H1 (cell line): Measurements from ENCODE around the gene TAS2R13.
A peak's percentile ranks its signal among the peaks of the same experiment; 100 is the strongest.

Source experiments
- CTCF ChIP-seq, 3 experiments: IDR thresholded peaks; 1 replicate in 2 of 3; 2 replicates in 1 of 3; pipeline versions ENCODE4 v1.5.1 to v1.6.1; 2011; ENCODE audit warnings: low read length in 3 of 3, mild to moderate bottlenecking in 3 of 3, inconsistent platforms in 2 of 3, low read depth in 1 of 3, moderate library complexity in 1 of 3; ENCODE audit not compliant: insufficient read depth in 1 of 3; ENCODE audit errors: control extremely low read depth in 1 of 3
- EGR1 ChIP-seq: IDR thresholded peaks from 2 replicates; pipeline ENCODE4 v1.6.1; 2011; ENCODE audit warnings: low read depth, low read length, borderline replicate concordance
- EP300 ChIP-seq, 2 experiments: IDR thresholded peaks; 1 replicate in 1 of 2; 2 replicates in 1 of 2; pipeline ENCODE4 v1.6.1; 2011 to 2012; ENCODE audit warnings: low read depth in 2 of 2, low read length in 2 of 2, mild to moderate bottlenecking in 2 of 2, borderline replicate concordance in 1 of 2, inconsistent platforms in 1 of 2, moderate library complexity in 1 of 2
- RBBP5 ChIP-seq: IDR thresholded peaks from 2 replicates; pipeline ENCODE4 v1.7.1; 2012; ENCODE audit warnings: low read depth, mild to moderate bottlenecking, inconsistent platforms, low read length, moderate library complexity, borderline replicate concordance
- USF2 ChIP-seq: IDR thresholded peaks from 2 replicates; pipeline ENCODE4 v1.6.1; 2011; ENCODE audit warnings: low read length, improper control_type of control experiment
- TF ChIP-seq, protein P1 (sequence below): fragments of 300-600 bp; sonication (generic); IDR thresholded peaks from 2 replicates; pipeline ENCODE4 v1.7.1; 2012; ENCODE audit warnings: low read length, moderate library complexity, mild to moderate bottlenecking, inconsistent platforms; ENCODE audit not compliant: insufficient replicate concordance

DNA sequence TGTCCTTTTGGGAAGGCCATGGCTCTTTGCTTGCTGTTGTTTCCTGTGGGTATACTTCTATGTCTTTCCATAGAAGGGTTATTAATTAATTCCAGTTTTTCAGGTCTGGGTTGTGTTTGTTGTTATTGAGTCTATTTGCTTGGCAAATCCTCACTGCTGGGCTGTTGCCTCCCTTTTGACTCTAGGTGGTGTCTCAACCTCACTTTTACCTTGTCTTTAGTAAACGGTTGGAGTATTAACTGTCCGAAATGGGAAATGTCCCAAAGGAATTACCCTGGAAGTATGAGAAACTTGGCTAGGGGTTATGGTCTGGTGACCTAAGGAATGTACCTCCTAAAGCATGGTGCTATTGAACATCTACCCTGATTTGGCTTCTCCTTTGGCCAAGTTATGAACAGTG, 42.0 kb downstream of the TAS2R13 start:
- no peak for TF ChIP-seq EGR1
- TF ChIP-seq, protein P1, sequence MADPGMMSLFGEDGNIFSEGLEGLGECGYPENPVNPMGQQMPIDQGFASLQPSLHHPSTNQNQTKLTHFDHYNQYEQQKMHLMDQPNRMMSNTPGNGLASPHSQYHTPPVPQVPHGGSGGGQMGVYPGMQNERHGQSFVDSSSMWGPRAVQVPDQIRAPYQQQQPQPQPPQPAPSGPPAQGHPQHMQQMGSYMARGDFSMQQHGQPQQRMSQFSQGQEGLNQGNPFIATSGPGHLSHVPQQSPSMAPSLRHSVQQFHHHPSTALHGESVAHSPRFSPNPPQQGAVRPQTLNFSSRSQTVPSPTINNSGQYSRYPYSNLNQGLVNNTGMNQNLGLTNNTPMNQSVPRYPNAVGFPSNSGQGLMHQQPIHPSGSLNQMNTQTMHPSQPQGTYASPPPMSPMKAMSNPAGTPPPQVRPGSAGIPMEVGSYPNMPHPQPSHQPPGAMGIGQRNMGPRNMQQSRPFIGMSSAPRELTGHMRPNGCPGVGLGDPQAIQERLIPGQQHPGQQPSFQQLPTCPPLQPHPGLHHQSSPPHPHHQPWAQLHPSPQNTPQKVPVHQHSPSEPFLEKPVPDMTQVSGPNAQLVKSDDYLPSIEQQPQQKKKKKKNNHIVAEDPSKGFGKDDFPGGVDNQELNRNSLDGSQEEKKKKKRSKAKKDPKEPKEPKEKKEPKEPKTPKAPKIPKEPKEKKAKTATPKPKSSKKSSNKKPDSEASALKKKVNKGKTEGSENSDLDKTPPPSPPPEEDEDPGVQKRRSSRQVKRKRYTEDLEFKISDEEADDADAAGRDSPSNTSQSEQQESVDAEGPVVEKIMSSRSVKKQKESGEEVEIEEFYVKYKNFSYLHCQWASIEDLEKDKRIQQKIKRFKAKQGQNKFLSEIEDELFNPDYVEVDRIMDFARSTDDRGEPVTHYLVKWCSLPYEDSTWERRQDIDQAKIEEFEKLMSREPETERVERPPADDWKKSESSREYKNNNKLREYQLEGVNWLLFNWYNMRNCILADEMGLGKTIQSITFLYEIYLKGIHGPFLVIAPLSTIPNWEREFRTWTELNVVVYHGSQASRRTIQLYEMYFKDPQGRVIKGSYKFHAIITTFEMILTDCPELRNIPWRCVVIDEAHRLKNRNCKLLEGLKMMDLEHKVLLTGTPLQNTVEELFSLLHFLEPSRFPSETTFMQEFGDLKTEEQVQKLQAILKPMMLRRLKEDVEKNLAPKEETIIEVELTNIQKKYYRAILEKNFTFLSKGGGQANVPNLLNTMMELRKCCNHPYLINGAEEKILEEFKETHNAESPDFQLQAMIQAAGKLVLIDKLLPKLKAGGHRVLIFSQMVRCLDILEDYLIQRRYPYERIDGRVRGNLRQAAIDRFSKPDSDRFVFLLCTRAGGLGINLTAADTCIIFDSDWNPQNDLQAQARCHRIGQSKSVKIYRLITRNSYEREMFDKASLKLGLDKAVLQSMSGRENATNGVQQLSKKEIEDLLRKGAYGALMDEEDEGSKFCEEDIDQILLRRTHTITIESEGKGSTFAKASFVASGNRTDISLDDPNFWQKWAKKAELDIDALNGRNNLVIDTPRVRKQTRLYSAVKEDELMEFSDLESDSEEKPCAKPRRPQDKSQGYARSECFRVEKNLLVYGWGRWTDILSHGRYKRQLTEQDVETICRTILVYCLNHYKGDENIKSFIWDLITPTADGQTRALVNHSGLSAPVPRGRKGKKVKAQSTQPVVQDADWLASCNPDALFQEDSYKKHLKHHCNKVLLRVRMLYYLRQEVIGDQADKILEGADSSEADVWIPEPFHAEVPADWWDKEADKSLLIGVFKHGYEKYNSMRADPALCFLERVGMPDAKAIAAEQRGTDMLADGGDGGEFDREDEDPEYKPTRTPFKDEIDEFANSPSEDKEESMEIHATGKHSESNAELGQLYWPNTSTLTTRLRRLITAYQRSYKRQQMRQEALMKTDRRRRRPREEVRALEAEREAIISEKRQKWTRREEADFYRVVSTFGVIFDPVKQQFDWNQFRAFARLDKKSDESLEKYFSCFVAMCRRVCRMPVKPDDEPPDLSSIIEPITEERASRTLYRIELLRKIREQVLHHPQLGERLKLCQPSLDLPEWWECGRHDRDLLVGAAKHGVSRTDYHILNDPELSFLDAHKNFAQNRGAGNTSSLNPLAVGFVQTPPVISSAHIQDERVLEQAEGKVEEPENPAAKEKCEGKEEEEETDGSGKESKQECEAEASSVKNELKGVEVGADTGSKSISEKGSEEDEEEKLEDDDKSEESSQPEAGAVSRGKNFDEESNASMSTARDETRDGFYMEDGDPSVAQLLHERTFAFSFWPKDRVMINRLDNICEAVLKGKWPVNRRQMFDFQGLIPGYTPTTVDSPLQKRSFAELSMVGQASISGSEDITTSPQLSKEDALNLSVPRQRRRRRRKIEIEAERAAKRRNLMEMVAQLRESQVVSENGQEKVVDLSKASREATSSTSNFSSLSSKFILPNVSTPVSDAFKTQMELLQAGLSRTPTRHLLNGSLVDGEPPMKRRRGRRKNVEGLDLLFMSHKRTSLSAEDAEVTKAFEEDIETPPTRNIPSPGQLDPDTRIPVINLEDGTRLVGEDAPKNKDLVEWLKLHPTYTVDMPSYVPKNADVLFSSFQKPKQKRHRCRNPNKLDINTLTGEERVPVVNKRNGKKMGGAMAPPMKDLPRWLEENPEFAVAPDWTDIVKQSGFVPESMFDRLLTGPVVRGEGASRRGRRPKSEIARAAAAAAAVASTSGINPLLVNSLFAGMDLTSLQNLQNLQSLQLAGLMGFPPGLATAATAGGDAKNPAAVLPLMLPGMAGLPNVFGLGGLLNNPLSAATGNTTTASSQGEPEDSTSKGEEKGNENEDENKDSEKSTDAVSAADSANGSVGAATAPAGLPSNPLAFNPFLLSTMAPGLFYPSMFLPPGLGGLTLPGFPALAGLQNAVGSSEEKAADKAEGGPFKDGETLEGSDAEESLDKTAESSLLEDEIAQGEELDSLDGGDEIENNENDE: no peak
- TF ChIP-seq CTCF (IDR thresholded peaks at IDR 0.05; ENCODE audit: control extremely low read depth in 1 of 3, insufficient read depth in 1 of 3, low read depth in 1 of 3, low read length in 3 of 3): peak in 2 of 3 experiments; percentile 9 to 26; a peak in 2 of 4 replicates
- TF ChIP-seq EP300 (IDR thresholded peaks at IDR 0.05; ENCODE audit: borderline replicate concordance in 1 of 2, low read depth in 2 of 2, low read length in 2 of 2): no peak
- no peak for TF ChIP-seq RBBP5
- TF ChIP-seq USF2: no peak
